ENCODE results near the gene REEP1.
A peak's percentile ranks its signal among the peaks of the same experiment; 100 is the strongest.
"Not testable (repeated sequence)": the region's sequence is repeated elsewhere in the genome, so short reads cannot be mapped to it uniquely, and the experiment has no call there.

The REEP1 gene

DNA sequence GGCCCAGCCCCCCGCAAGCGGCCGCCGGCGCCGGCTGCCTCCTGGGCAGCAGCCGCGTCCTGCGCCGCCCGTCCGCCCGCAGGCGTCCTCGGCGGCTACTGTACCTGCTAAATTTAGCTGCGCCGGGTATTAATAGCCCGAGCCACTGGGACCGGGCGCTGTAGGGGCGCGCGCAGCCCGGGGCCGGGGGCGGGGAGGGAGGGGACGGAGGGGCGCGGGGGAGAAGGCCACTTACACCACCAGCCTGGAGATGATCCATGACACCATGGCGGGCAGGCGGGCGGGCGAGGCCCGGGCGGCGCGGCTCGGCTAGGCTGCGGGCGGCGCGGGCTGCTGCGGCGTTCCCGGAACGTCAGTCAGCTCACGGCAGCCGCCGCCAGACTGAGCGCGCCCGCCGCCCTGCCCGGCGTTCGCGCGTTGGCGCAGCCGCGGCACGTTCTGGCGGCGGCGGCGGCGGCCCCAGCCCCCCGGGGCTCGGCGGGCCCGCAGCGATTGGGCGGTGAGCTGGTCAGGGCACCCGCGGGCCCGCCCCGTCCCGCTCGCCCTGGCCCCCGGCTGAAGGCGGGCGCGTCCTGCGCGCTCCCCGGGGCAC lies at the start of gene REEP1:
TSS of gene REEP1 (minus strand) at position 383 of the 592 bp plus-strand sequence. CDS start at position 267, 116 bp downstream.
- DNase-seq: peak; percentile 13

DNA sequence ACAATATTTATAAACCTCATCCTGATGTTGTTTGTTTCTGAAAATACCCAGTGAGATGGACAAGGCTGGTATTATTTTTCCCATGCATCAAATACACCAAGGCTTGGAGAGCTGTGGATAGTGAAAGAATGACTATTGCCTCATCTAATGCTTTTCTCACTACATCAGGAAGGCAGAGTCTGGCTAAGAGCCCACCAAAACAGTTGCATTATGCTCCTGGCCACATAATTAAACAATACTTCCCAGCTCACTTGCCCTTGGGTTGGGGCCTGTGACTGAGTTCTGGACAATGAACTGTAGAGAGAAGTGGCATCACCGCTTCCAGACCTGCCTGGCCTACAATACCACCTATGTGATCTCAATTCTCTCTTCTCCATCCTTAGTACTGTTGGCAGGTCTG lies 46.4 kb upstream of the REEP1 start:
- no peak for DNase-seq

DNA sequence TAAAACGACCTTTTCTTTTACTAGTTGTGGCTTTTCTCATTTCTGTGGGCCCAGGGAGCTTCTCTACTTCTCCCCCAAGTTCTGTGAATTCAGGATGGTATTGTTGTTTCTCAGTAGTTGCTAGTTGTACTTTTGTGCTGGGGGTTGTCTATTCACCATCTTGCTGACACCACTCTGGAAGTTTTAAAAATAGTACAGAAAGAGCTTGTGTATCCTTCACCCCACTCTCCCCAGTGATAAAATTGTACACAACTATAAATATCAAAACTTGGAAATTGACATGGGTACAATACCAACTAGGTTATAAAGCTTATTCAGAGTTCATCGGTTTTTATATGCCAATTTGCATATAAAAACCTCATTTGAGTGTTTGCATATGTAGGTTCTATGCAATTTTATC lies 45.3 kb upstream of the REEP1 start:
- no peak for DNase-seq

DNA sequence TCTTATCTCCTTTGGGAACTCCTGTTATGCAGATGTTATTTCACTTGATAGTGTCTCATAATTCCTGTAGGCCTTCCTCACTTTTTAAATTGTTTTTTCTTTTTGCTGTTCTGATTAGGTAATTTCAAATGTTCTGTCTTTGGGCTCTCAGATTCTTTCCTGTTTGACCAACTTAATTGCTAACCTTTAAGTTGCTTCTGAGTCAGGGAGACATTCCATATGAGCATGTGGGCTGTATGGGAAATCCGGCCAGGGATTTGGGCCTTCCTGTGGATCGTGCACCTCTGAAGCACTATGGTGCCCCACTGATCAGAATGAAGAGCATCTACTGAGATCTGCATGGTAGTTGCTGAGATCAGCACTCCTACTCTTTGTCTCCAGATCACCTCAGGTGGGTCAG lies 44.7 kb upstream of the REEP1 start:
- DNase-seq: no peak

GRCh38 chr2:86378469-86378868 lies 41.0 kb upstream of the REEP1 start:
- no peak for DNase-seq

DNA sequence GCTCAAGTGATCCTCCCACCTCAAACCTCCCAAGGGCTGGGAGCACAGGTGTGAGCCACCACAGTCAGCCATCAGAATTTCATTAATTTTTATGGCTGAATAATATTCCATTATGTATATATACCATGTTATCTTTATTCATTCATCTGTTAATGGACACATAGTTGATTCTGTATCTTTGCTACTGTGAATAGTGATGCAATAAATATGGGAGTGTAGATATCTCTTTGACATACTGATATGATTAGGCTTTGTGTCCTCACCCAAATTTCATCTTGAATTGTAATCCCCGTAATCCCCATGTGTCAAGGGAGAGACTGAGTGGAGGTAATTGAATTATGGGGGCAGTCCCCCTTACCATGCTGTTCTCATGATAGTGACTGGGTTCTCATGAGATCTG lies 38.2 kb upstream of the REEP1 start:
- no peak for DNase-seq

- DNase-seq: peak; percentile 67
These were observed 35.4 kb upstream of the REEP1 start for GRCh38 chr2:86372641-86373502.

DNA sequence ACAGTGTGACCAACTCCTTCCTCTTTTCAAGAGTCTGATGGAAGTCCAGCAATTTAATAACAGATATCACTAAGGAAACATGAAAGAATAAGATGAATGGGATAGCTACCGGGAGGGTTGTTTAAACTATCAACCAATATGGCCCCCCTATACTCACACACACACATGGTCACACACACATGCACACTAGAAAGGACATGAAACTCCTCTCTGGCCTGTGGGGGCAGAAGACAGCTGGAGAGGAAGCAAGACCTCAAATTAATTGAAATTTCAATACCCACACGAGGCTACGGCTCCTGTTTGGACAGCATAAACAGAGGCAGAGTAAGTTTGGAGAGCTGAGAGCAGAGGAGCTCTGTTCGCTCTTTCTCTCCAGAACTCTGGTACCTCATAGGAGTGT lies 34.7 kb upstream of the REEP1 start:
- peak; percentile 15 for DNase-seq

GRCh38 chr2:86371527-86371926 lies 34.1 kb upstream of the REEP1 start:
- peak; percentile 12 for DNase-seq

- no peak for DNase-seq
These were observed 33.2 kb upstream of the REEP1 start for GRCh38 chr2:86370579-86370978.

DNA sequence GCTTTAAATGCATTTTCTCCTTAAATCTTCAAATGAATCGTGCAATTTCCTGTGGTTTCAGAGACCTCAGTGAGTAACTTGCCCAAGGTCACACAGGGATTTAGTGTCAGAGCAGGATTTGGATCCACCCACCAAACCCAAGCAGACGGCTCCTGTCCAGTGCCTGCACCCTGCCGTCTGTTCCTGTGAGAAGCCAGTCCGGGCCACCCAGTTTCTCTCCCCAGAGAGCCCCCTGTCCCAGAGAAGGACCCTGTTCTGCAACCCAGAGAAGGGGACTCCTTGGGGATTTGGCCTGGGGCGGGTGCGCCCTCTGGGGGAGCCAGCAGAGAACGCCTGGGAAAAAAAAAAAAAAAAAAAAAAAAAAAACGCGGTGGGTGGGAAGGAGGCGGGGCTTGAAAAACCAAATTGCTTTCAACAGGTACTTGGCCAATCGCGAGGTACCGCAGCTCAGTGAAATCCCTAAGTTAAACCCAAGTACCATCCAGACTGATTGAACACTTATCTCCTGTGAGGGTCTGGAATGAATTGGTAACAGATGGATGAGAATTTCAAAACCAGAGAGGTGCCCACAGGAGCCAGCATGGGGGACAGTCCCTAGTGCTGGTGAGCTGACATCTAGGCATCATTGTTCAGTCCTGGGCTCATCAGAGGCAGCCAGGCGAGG lies 30.9 kb upstream of the REEP1 start:
- peak; percentile 74 for DNase-seq

DNA sequence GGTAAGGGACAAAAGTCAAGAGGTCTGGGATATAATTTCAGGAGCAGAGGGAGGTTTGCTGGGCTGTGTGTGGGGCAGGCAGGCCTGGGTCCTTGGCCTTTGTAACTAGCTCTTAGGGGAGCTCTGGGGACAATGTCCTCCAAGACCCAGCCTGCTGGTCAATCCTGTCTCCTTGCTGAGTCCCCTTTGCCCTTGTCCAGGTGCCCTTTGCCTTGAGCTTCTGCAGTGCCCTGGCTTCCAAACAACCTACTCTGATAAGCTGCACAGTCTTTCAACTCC lies 30.0 kb upstream of the REEP1 start:
- DNase-seq: no peak

DNA sequence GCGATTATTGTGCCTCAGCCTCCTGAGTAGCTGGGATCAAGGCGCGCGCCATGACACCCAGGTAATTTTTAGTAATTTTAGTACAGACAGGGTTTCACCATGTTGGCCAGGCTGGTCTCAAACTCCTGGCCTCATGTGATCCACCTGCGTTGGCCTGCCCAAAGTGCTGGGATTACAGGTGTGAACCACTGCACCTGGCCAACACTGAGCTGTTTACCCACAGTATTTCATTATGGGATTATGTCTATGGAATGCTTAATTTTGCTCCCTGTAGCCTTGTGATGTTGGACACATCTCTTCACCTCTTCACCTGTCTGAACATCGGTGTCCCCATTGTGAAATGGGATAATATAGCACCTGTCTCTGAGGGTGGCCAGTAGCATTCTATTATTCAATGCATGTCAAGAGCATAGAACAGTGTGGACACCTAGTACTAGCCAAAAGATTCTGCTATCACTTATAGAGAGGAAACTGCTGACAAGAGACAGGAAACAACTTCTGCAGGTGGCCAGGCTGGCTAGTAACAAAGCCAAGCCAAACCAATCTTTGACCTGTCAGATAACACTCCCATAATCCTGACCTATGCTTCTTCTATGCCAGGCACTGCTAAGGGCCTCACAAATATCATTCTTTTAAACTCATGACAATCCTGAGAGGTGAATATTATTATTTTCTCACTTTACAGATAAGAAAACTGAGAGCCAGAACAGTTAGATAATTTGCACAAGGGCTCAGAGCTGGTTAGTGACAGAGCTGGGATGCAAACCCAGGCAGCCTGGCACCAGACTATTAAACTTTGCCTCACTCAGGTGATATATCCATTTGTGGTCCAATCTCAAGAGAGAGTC lies 29.4 kb upstream of the REEP1 start:
- no peak for DNase-seq

DNA sequence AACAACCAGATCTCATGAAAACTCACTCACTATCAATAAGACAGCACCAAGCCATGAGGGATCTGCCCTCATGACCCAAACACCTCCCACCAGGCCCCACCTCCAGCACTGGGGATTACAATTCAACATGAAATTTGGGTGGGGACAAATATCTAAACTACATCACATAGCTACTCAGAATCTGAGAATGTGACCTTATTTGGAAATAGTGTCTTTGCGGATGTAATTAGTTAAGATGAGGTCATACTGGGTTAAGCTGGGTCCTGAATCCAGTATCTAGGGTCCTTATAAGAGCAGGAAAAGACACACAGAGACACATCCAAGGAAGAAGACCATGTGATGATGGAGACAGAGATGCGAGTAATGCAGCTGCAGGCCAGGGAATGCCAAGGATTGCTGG lies 27.5 kb upstream of the REEP1 start:
- no peak for DNase-seq

DNA sequence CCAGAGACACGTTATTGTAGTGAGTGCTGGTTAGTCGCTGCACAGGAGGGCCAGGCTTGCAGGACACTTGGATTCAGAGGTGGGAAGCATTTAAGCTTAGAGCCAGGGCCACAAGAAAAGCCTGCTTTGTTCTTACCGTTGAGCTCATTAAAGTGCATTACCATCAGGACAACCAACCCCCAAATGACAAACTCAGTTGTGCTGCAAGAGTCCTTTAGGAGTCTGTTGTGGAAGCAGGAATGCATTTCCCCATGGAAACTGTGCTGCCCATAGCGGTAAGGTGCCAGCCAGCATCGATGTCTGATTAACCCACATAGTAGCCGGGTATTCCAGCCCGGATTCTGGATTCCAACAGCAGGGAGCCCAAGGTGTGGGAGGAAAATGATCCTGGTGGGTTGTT lies 23.4 kb upstream of the REEP1 start:
- DNase-seq: no peak

DNA sequence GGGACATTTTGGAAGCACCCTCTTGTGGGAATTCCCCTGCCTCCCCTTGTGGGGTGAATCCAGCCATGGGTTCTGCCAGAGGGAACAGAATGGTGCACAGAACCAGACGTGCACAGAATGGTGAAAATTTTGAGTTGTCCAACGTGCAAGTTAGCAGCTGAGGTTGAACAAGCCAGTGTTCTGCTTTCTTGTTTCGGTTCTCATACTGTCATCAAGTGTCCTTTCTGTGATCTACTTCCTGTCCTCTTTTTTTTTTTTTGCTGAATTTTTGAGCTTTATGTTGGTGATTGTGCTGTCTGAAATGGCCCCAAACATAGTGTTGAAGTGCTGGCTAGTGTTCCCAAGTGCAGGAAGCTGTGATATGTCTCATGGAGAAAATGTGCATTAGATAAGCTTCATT lies 21.5 kb upstream of the REEP1 start:
- DNase-seq: no peak

DNA sequence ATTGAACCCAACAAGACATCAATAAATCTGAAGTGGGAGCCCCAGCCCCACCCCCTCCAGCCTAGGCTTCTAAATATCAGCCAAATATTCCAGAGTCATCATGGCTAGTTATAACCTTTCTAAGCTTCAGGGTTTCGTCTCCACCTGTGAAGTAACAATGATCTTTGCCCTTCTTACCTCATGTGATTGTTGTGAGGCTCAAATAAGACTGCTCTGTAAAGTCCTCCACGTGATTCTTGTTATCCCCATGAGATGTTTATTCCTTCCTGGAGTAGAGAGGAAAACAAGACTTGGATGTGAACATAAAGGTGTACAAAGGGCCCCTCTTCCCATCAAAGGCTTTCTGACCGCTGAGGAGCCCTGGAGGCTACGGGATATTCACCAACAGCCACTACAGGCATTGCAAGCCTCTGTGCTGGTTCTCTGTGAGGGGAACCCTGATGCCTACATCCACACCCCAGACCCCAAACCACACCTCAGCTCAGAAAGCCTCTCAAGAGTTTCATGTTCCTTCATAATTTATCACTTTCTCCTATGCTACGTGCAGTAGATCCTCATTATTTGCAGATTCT lies 20.1 kb upstream of the REEP1 start:
- DNase-seq: no peak

DNA sequence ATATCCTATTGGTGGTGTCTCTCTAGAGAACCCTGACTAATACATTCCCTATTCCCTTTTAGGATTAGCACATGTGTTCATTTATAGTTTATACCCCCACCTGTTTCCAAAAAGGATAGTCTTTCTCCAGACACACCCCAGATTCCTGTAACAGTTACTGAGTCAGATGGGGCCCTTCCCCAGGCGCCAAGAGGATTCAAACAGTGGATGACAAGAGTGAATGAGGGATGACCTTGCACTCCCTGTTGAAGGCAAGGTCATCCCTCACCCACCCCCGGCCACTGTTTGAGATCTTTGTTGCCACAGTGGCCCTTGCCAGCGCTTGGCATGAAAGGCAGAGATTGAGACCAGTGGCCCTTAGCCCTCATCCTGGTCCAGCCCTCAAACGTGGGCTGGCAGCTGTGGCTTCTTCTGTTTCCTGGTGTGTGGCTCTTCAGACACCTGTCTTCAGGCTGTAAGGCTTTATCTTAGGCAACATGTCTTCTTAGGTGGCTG lies 15.3 kb upstream of the REEP1 start:
- DNase-seq: no peak

DNA sequence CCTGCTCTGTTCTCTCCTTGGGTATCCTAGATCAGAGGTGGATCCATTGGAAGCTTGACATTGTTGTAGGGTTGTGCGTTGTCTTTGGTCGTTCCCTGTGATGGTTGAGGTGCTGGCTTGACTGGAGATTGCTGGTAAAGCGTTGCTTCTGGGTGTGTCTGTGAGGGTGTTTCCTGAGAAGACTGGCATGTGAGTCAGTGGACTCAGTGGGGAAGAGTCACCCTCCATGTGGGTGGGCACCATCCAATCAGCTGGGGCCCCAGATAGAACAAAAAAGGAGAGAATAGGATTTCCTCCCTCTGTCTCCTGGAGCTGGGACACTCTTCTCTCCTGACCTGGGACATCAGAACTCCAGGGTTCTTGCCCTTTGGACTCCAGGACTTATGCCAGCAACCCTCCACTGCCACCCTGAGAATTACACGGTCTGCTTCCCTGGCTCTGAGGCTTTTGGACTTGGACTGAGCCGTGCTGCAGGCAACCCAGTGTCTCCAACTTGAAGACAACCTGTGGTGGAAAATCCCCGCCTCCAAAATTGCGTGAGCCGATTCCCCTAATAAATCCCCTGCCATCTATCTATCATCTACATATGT lies 14.8 kb upstream of the REEP1 start:
- DNase-seq: no peak

DNA sequence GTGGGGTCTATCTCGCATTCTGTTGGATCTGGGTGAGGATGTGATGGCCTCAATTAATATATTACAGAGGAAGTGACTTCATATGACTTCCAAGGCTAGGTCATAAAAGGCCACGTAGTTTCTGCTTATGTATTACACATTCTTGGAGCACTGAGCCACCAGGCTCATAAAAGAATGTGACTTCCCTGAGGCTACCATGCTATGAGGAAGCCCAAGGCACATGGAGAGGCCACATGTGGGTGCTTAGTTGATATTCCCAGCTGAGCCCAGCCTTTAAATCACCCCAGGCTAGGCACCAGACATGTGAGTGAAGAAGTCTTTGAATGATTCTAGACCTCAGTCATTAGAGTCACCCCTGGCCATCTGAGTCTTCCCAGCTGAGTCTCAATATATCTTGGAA lies 13.3 kb upstream of the REEP1 start:
- DNase-seq: no peak

- DNase-seq: no peak
These were observed 10.0 kb upstream of the REEP1 start for GRCh38 chr2:86347401-86347800.

GRCh38 chr2:86345783-86346370 lies 8.5 kb upstream of the REEP1 start:
- not testable (repeated sequence) for DNase-seq

Data from hematopoietic multipotent progenitor cell treated with erythropoietin and hydrocortisone succinate and interleukin-3 and kit ligand, for 6 days (in vitro differentiated cells).